Erythroblast (primary cell): ENCODE measurements around the gene MAGI1.

ENCODE experiments used
- GATA1 ChIP-seq: IDR thresholded peaks from 2 replicates; pipeline ENCODE4 v1.6.1; 2011; ENCODE audit warnings: low read depth, mild to moderate bottlenecking, control low read depth, low read length, moderate library complexity
- POLR2A ChIP-seq: IDR thresholded peaks from 2 replicates; pipeline ENCODE4 v1.6.1; 2011; ENCODE audit warnings: mild to moderate bottlenecking, low read length

GRCh38 chr3:65729973-65730372, 308.7 kb downstream of the MAGI1 start:
- TF ChIP-seq POLR2A (no peak), GATA1 (no peak)
